OCI-LY7 (cell line): Measurements from ENCODE around the gene TRPC1. TPM values are rescaled to one million over a fixed set of nuclear protein-coding genes. Genes with fewer than 3 reads are reported as not detected.

Experiments
- BruUV-seq: library from RNA; stranded (reverse); fragments of 400-500 nt; replicated peaks from 2 replicates; lab custom pipeline; 2021; lab: Mats Ljungman, UMichigan
- CTCF ChIA-PET: fragments of 300-600 bp; sonication (Branson Sonifier 250); formaldehyde crosslinking; loops from one replicate; lab custom pipeline; 2022; ENCODE audit warnings: antibody characterized with exemption; ENCODE audit not compliant: unreplicated experiment; lab: Charles Lee
- POLR2A ChIA-PET: fragments of 300-600 bp; sonication (Branson Sonifier 250); formaldehyde crosslinking; loops from one replicate; lab custom pipeline; 2022; ENCODE audit warnings: antibody characterized with exemption; lab: Charles Lee
- DNase-seq: peaks from one replicate; pipeline ENCODE4 v3.0.0-alpha.2; 2015; ENCODE audit warnings: low spot score
- H2AFZ ChIP-seq: fragments of 200-600 bp; sonication (generic), shearing (Covaris generic); 2 replicates; pipeline ENCODE4 v1.6.1; 2014; ENCODE audit warnings: mild to moderate bottlenecking, antibody characterized with exemption, low read length, moderate library complexity
- H3K27ac ChIP-seq: fragments of 200-600 bp; sonication (generic); 2 replicates; pipeline ENCODE4 v1.5.1; 2014; ENCODE audit warnings: mixed run types, low read depth, mild to moderate bottlenecking, moderate library complexity, low read length, inconsistent platforms; ENCODE audit not compliant: poor library complexity, severe bottlenecking
- H3K36me3 ChIP-seq: fragments of 200-600 bp; sonication (generic); 2 replicates; pipeline ENCODE4 v1.6.1; 2014; ENCODE audit warnings: mild to moderate bottlenecking, antibody characterized with exemption, low read length, moderate library complexity, mixed read lengths; ENCODE audit not compliant: insufficient read depth
- H3K4me1 ChIP-seq: fragments of 200-600 bp; sonication (generic); 2 replicates; pipeline ENCODE4 v1.5.1; 2014; ENCODE audit warnings: mild to moderate bottlenecking, low read length; ENCODE audit not compliant: insufficient read depth, poor library complexity, severe bottlenecking
- H3K4me2 ChIP-seq: fragments of 200-600 bp; sonication (generic); 2 replicates; pipeline ENCODE4 v1.6.1; 2014; ENCODE audit warnings: mild to moderate bottlenecking, low read length
- H3K4me3 ChIP-seq: fragments of 200-600 bp; sonication (generic); 2 replicates; pipeline ENCODE4 v1.5.1; 2014; ENCODE audit warnings: mild to moderate bottlenecking, low read depth, low read length; ENCODE audit not compliant: poor library complexity, severe bottlenecking
- H3K79me2 ChIP-seq: fragments of 200-600 bp; sonication (generic); 2 replicates; pipeline ENCODE4 v1.6.1; 2016; ENCODE audit warnings: low read depth, mild to moderate bottlenecking, low read length, moderate library complexity, mixed read lengths; ENCODE audit not compliant: insufficient read depth
- H3K9me2 ChIP-seq: fragments of 200-600 bp; sonication (generic); 2 replicates; pipeline ENCODE4 v1.6.1; 2016; ENCODE audit warnings: mild to moderate bottlenecking, low read length, mixed read lengths; ENCODE audit not compliant: insufficient read depth
- H3K9me3 ChIP-seq: fragments of 200-600 bp; sonication (generic); 2 replicates; pipeline ENCODE4 v1.6.1; 2014; ENCODE audit warnings: mild to moderate bottlenecking, mixed run types, low read length, mixed read lengths
- H4K20me1 ChIP-seq: fragments of 200-600 bp; sonication (generic); 2 replicates; pipeline ENCODE4 v1.6.1; 2014; ENCODE audit warnings: mild to moderate bottlenecking, antibody characterized with exemption, low read length, moderate library complexity, mixed read lengths; ENCODE audit not compliant: insufficient read depth
- EZH2phosphoT487 ChIP-seq: fragments of 200-600 bp; sonication (generic); IDR thresholded peaks from 2 replicates; pipeline ENCODE4 v1.6.1; 2018; ENCODE audit warnings: low read depth, borderline replicate concordance, mild to moderate bottlenecking, mixed run types, antibody characterized with exemption, low read length, moderate library complexity, mixed read lengths
- intact Hi-C: fragments of 100-400 bp; cut with micrococcal nuclease; formaldehyde crosslinking; loops from one replicate; pipeline ENCODE4 v1.10.0; 2022; ENCODE audit not compliant: unreplicated experiment
- total RNA-seq, 2 experiments: library from RNA; depleted of rRNA in 1 of 2; stranded (reverse); fragments of >200 nt in 1 of 2; shearing (Covaris generic) in 1 of 2; gene quantifications; 2 replicates each; pipeline ENCODE4 v1.2.3, GENCODE V29; 2014 to 2022
- TF ChIP-seq, protein P1 (sequence below): fragments of 200-600 bp; sonication (generic); conservative IDR thresholded peaks from 2 replicates; pipeline ENCODE4 v1.5.1; 2014; ENCODE audit warnings: mild to moderate bottlenecking, antibody characterized with exemption, low read length, moderate library complexity, mixed read lengths

Gene TRPC1
- total RNA-seq, 2 experiments from 2014 or later, result 0.60 to 0.74 TPM

DNA sequence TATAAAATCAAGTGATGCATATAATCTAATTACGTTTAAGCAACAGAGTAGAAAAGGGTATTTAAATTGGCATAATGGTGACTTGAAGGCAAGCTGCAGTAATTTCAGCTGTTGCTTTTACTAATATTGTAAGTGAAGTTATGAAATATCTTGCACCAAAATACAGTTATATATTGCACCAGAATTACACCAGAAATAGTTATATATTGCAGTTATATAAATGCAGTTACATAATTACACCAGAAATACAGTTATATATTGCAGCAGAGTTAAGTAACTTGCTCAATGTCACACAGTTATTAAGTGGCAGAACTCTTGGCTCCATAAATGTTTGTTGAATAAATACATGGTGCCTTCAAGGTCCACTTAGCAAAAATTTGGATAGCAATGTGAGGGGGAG, 113.7 kb downstream of the TRPC1 start:
- H3K36me3 ChIP-seq, result no peaks in the 10 kb centered on the region
- no peaks in the 10 kb centered on the region for H3K9me2 ChIP-seq
- no peaks in the 10 kb centered on the region for H3K4me1 ChIP-seq
- CTCF ChIA-PET, result no interaction called here
- no peak for TF ChIP-seq EZH2phosphoT487
- TF ChIP-seq, protein P1, sequence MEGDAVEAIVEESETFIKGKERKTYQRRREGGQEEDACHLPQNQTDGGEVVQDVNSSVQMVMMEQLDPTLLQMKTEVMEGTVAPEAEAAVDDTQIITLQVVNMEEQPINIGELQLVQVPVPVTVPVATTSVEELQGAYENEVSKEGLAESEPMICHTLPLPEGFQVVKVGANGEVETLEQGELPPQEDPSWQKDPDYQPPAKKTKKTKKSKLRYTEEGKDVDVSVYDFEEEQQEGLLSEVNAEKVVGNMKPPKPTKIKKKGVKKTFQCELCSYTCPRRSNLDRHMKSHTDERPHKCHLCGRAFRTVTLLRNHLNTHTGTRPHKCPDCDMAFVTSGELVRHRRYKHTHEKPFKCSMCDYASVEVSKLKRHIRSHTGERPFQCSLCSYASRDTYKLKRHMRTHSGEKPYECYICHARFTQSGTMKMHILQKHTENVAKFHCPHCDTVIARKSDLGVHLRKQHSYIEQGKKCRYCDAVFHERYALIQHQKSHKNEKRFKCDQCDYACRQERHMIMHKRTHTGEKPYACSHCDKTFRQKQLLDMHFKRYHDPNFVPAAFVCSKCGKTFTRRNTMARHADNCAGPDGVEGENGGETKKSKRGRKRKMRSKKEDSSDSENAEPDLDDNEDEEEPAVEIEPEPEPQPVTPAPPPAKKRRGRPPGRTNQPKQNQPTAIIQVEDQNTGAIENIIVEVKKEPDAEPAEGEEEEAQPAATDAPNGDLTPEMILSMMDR, result no peak
- no peaks in the 10 kb centered on the region for H4K20me1 ChIP-seq
- DNase-seq, result no peak
- POLR2A ChIA-PET, result interaction anchor here (1.2 kb wide), 1 partner anchor 107 kb away, joined by 5 read pairs; no protein-coding TSS in a partner anchor
- no peak overlapping the region for H2AFZ ChIP-seq
- H3K79me2 ChIP-seq, result no peaks in the 10 kb centered on the region
- intact Hi-C loops, result no loop called here
- no peak overlapping the region for H3K27ac ChIP-seq
- no peak overlapping the region for H3K4me3 ChIP-seq
- H3K4me2 ChIP-seq, result no peak overlapping the region
- BruUV-seq, result no TSS peak
- H3K9me3 ChIP-seq, result no peaks in the 10 kb centered on the region

DNA sequence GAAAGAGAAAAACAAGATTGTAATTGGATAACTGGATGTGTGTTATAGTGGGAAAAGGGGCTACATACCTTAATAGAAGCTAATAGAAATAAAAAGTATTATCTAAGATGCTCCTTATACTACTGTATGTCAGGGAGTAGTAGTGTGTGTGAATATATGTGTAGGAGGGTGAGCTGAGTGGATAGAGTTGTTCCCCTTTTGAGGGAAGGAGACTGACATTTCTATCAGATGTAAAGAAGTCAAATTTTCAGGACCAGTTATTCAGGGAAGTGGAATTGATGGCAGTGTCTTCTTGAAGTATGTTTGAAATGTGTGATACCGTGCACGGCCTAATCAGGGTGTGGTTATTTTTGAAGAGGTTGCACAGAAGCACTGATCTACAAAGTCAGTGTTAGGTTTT, 116.0 kb downstream of the TRPC1 start:
- Histone ChIP-seq H2AFZ (no peak overlapping the region), H4K20me1 (no peaks in the 10 kb centered on the region), H3K4me2 (no peak overlapping the region), H3K27ac (no peak overlapping the region), H3K9me2 (no peaks in the 10 kb centered on the region), H3K4me1 (no peaks in the 10 kb centered on the region), H3K4me3 (no peak overlapping the region), H3K79me2 (no peaks in the 10 kb centered on the region), H3K36me3 (no peaks in the 10 kb centered on the region), H3K9me3 (no peaks in the 10 kb centered on the region)
- CTCF ChIA-PET, result no interaction called here
- intact Hi-C loops, result no loop called here
- DNase-seq, result no peak
- BruUV-seq, result no TSS peak
- TF ChIP-seq, protein P1, result no peak
- TF ChIP-seq EZH2phosphoT487, result no peak
- POLR2A ChIA-PET, result no interaction called here

DNA sequence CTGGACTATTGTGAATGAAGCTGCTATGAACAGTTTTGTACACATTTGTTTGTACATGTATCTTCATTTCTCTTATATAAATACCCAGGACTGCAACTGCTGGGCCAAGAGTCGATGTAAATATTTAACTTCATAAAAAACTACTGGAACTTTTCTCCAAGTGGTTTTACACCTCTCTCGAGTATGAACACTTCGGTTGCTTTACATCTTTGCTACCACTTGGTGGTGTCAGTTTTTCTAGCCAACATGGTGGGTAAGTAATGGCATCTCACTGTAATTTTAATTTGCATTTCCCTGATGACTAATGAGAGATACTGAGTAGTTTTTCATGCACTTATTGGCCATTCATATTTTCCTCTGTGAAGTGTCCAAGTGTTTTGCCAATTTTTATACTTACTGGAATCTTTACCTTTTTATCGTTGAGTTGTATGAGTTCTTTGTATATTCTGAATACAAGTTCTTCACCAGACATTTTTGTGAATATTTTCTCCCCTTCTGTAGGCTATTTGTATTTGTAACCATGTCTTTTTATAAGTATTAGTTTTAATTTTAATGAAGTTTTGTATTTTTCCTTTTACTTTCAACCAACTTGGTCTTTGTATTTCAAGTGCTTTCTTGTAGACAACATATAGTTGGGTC, 120.6 kb downstream of the TRPC1 start:
- POLR2A ChIA-PET, result no interaction called here
- TF ChIP-seq EZH2phosphoT487, result no peak
- TF ChIP-seq, protein P1, result peak; percentile 78
- no peaks in the 10 kb centered on the region for H3K4me1 ChIP-seq
- H3K79me2 ChIP-seq, result no peaks in the 10 kb centered on the region
- H4K20me1 ChIP-seq, result no peaks in the 10 kb centered on the region
- intact Hi-C loops, result no loop called here
- CTCF ChIA-PET, result no interaction called here
- no peaks in the 10 kb centered on the region for H3K36me3 ChIP-seq
- no peaks in the 10 kb centered on the region; the same call in 1 of the 2 replicates for H3K9me3 ChIP-seq
- H3K9me2 ChIP-seq, result no peaks in the 10 kb centered on the region
- H3K4me3 ChIP-seq, result no peak overlapping the region
- BruUV-seq, result no TSS peak
- no peak overlapping the region for H3K27ac ChIP-seq
- no peak overlapping the region for H3K4me2 ChIP-seq
- H2AFZ ChIP-seq, result no peak overlapping the region
- peak; percentile 36 for DNase-seq
